HTERT RPE-1 (cell line): Measurements from ENCODE around the gene CBFA2T3.
"Not testable (repeated sequence)": the region's sequence is repeated elsewhere in the genome, so short reads cannot be mapped to it uniquely, and the experiment has no call there.

Experiments
- in situ Hi-C: fragments of 300-500 bp; cut with MboI; formaldehyde crosslinking; loops from 4 replicates; pipeline ENCODE4 v1.14.3; 2020; ENCODE audit warnings: low sequenced_read_pairs

Gene CBFA2T3

DNA sequence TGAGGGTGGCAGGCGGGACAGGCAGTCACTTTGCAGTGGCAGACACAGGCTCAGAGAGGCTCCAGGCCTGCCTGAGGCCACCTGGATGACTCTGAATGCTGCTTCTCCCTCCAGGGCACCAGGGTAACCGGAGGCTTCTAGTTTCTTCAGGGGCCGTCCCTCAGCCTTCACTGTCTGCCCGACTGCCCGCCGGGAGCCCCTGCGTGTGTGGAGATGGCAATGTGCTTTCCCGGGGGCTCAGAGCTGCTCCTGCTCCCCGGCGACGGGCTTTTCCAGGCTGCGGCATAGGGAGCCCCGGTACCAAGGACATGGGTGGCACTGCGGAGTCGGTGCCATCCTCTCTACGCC lies 51.5 kb downstream of the CBFA2T3 start:
- in situ Hi-C loops = no loop called here

DNA sequence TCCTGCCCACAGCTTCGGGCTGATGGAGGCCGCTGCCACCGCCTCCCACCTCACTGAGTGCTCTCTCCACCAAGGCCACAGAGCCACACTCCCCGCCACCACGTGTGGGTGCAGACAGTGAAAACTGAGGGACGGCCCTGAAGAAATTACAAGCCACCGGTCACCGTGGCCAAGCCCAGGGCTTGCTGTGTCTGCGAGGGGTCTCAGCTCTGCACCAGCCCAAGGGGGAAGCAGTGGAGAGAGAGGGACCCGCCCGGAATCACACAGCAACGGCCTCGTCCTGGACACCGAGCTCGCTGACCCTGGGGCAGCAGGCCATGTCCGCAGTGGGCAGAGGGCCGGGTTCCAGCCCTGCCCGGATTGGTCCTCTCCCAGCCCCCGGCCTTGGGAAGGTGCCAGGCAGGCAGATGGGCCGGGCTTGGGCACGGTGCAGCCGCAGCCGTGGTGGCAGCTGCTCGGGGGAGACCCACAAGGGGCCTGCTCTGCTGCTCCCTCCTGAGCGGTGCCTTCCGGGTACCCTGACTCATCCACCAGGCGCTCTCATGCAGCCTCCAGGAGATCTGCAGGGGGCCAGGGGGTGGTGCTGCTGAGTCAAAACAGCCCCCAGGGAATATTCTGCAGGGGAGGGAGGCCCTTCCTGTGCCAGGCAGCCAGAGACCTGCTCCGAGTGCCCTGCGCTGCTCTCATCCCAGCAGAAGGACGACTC lies 52.0 kb downstream of the CBFA2T3 start:
- in situ Hi-C loops = no loop called here

DNA sequence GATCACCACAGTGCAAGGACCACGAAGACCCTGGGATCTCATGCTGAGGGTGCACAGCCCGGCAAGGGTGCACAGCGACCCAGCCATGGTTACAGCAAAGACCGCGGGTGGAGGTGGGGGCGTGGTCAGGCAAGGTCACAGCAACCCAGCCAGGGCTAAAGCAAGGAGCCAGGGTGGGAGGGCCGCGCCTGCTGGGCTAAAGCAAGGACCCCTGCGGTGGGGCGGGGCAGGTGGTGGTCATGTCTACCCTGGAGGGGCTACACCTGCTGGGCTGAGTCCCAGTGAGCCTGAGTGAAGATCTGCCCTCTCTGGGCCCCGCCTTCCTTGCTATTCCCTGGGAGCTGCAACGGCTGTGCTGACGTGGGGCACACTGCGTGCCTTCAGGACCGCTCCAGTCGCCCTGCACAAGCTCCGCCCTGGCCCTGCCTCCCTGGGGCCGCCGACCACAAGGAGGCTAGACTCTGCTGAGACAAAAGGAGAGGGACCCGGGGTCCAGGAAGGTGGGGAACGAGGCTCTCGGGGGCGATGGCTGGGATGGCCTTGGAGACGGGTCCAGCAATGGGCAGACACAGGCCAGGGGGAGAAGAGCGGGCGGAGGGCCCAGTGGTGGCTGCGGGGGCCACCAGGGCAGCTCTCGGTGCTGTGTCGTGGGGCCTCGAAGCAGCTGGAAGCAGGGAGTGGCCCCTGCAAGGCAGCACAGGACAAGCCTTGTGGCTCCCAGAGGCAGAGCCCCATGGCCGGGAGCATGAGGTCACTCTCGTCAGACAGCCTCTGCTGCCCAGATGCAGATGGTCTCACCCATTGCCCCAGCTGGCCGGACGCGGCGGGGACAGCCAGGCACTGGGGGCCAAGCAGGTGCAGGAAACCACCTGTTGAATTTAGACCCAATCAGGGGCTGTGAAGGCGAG lies 52.8 kb downstream of the CBFA2T3 start:
- in situ Hi-C loops = no loop called here

DNA sequence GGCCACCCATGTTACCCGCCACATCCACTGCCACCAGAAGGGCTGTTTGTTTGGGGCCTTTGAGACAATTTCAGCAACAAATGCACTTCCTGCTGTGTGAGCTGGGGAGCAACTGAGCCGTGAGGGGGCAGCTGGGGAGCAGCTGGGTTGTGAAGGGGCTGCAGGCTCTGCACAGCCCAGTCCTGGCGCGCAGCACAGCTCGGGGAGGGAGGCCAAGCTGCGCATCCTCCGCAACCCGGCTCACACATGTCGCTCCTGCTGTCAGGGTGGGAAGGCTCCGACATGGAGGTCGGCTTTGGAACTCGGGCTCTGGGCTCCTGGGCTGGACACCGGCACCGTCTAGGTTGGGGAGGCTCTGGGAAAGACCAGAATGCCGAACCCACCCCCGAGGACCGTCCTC lies 53.6 kb downstream of the CBFA2T3 start:
- in situ Hi-C loops = no loop called here

DNA sequence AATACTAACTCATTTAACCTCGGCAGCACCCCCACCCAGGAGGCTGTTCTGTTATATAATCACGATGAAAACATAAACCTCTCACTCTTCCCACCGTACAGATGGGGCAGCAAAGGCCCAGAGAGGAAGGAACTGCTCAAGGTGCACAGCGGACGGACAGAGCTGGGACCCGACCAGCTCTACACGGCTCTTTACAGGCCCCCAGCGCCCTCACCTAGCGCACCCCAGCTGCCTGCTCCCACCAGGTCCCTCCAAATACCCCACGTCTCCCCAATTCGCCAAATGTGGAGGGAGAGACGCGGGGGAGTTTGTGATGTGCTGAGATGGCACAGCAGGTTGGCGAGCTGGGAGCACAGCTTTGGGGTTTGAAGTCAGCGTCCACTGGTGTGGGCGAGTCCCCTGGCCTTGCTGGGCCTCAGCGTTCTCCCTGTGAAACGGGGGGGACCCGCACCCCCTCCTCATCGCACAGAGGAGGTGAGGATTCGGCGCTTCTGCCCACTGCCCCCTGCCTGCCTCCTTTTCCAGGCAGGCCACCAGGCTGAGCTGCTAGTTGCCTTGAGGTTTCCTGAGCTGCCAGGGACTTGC lies 54.1 kb downstream of the CBFA2T3 start:
- in situ Hi-C loops = no loop called here

- in situ Hi-C loops = no loop called here
Measured at GRCh38 chr16:88922114-88922825, 54.7 kb downstream of the CBFA2T3 start.

- in situ Hi-C loops = no loop called here
Measured at GRCh38 chr16:88921591-88921990, 55.4 kb downstream of the CBFA2T3 start.

DNA sequence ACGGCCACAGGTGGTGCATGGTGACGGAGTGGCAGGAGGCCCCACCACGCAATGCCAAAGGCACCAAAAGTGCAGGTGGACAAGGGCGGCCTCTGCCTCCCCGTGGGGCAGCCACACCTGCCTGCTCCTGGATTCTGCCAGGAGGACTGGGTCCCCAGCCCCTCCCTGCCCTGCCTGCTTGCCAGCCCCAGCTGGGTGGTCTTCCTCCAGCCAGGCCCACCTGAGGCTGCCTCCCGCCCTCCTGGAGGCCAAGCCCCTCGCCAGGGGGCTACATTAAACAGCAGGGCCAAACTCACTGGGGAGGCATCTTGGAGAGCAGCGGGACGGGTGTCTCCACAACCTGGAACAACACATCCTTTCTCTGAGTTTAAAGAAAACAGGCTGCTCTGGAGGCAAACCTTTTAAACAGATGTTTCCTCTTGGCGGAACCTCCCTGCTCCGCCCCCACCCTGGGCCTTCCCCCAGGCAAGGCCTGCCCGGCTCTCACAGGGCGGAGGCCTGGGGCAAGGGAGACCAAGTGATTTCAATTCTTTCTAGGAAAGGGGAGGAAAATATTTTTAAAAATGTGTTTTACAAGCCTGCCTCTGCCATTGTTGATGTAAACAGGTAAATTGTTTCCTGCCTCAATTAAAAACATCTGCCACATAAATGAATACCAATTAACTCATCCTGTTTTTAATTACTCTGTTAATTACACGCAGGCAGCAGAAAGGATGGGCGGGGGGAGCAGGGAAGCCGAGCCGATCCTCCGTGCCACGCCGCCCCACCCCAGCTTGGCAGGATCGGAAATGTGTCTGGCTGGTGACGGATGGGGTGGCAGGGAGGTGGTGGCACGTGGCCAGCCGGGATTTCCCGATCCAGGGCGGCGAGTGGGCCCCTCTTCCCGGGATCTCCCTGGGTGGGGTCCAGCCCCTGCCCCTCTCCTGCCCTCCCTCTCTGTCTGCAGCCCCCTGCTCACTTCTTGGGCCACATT lies 56.1 kb downstream of the CBFA2T3 start:
- in situ Hi-C loops = no loop called here

DNA sequence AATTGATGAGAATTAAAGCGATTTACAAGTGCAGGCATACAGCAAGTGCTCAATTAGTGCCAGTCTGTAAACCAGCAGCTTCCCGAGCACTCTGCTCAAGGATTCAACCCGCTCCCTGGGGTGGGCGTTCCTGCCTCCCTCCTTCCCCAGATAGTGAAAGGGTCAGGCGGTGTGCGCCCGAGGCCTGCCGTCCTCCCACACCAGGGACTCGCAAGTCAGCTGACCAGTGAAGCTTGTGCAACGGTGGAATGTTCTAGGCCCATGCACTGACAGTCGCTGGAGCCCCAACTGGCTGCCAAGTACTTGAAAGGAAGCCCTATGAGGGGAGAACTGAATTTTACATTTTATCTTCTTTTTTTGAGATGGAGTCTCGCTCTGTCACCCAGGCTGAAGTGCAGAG lies 57.1 kb downstream of the CBFA2T3 start:
- in situ Hi-C loops = no loop called here

- in situ Hi-C loops = not testable (repeated sequence)
Measured at GRCh38 chr16:88918896-88919295, 58.1 kb downstream of the CBFA2T3 start.

GRCh38 chr16:88917915-88918627 lies 58.9 kb downstream of the CBFA2T3 start:
- in situ Hi-C loops = no loop called here

DNA sequence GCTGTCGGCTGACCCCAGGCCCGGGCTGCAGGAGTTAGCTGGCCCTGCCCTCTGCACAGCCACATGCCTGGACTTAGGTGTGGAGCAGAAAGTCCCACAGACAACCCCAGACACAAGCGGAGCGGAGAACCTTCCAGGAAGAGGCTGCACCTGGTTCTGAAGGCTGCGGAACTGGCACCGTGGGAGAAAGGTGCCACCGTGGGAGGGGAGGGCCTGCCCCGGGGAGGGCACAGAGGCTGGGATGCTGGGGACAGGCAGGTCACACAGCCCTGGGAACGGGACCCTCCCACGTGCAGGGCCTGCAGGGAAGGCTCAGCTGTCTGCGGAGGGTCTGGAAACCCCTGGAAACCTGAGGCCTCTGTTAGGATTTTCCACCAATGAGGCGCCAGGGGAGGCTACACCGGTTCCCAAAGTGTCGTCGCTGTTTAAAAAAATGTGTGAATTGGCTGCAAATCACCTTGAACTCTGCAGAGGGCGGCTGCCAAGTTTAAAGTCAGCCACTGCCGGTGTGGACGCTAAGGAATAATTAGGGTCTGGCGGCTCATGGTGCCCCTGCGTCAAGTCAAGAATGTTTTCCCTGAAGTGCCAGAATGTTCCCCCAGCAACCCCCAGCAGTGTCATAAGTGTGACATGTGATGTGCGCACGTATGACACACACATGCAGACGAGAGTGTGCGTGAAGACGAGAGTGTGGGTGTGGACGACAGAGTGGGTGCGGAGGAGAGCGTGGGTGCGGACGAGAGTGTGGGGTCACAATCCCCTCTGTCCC lies 59.7 kb downstream of the CBFA2T3 start:
- in situ Hi-C loops = no loop called here

GRCh38 chr16:88915639-88916327 lies 61.2 kb downstream of the CBFA2T3 start:
- in situ Hi-C loops = no loop called here

- in situ Hi-C loops = no loop called here
Measured at GRCh38 chr16:88914750-88915368, 62.1 kb downstream of the CBFA2T3 start.

- in situ Hi-C loops = no loop called here
Measured at GRCh38 chr16:88913870-88914269, 63.1 kb downstream of the CBFA2T3 start.

- in situ Hi-C loops = no loop called here
Measured at GRCh38 chr16:88913001-88913612, 63.9 kb downstream of the CBFA2T3 start.

DNA sequence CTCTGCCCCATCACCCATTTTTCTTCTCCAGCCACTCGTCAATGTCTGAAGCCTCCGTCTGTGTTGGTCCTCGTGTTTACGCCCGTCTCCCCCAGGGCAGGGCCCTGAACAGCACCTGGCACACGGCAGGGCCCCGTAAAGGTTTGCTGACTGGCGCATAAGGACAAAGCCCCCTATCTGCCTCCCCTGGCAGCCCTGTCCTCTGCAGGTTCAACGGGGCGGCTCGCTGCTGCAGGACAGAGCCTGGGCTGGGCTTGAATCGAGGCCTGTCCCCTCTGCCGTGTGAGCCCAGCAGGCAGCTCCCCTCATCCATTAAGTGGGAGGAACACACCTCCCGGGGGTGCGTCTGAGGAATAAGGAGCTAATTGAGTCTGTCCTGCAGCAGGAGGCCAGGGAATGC lies 64.5 kb downstream of the CBFA2T3 start:
- in situ Hi-C loops = no loop called here
